ENCODE results near the gene QSOX1.
A peak's percentile ranks its signal among the peaks of the same experiment; 100 is the strongest.

QSOX1 gene

DNA sequence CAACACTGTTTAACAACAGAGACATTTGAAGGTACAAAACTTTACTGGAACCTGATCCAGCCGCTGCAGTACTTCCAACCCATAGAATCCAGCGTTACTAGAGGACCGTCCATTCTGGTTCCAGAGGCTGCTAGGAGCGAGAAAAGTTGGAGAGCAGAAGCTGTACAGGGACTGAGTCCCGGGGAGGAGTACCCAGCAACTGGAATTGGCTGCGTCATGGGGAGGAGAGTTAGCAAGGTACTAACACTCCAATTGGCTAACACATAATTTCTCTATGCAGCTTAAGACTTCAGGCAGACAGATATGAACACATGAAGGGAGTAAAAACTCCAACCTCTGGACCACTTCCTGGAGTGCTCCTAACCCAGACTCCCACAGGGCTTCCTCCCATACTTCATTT, 2.1 kb upstream of the QSOX1 start:
- DNase-seq, result no peak

DNA sequence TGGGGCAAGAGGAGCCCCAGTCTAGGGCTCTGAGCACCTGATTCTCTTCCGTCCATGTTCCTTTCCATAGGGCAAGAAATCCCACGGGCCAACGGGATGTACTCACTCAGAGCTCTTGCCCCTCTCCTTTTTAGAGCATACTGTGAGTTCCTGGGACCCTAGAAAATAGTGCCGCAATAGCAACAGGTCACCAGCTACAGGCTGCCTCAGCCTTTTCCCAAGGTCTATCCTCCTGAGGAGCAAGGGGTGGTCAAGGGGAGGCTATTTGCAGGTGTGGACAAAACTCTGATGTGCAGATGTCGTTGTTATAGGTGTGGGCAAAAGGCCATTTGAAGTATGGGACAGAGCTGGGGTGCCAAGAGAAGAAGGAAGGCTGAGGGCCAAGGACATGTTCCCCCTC, 1.6 kb upstream of the QSOX1 start:
- no peak for DNase-seq

DNA sequence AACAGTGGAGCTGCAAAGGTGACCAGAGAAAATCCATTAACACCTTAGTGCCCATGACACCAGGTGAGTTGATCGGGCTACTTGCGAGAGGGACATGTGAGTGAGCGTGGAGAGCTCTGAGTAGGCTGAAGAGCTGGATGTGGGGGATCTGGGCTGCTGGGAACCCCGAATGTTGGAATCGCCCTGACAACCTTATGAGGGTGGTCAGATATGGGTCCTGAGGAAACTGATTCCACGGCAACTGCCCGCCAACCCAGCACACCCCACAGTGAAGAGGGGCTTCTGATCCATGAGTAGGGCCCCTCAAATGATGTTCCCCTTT, 705 bp upstream of the QSOX1 start:
- no peak for DNase-seq

DNA sequence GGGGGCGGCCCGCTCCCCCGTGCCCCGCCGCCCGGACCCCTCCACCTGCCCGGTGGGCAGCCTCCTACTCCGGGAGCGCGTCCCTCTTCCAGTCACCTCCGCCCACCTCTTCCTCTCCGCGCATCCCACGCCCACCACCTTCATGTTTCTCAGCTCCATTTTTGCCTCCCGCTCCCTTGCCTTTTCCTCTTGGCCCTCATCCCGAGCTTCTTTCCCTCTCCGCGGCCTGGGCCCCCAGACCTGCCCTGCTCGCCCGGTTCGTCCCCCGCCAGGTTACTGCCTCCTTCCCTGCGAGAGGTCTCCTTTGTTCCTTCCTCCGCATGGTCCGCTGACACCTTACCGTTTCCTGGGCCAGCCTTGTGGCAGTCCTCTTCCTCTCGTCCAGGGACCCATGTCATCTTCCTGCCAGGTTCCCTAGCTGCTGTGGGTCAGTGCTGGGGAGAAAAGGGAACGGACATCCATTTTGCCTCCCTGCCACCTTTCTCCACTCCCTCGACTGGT, 563 bp downstream of the QSOX1 start:
- DNase-seq, result no peak

DNA sequence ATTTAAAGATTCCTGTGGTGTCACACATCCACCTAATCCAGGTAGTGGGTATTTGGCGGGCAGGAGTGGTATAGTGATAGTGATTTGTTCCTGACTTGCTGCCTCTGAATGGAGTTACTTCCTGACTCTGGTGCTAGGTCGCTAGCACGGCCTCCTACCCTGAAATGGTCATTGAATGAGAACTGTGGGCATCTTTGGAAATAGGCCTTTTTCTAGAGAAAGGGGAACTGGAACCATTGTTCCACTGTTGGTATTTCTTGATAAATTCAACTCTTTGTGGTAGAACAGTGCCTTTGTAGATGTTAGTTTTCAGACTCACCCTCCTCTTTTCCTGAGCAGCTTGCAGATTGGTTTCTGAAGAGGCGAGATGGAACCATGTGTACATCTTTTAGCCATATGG, 1.5 kb downstream of the QSOX1 start:
- DNase-seq, result no peak

DNA sequence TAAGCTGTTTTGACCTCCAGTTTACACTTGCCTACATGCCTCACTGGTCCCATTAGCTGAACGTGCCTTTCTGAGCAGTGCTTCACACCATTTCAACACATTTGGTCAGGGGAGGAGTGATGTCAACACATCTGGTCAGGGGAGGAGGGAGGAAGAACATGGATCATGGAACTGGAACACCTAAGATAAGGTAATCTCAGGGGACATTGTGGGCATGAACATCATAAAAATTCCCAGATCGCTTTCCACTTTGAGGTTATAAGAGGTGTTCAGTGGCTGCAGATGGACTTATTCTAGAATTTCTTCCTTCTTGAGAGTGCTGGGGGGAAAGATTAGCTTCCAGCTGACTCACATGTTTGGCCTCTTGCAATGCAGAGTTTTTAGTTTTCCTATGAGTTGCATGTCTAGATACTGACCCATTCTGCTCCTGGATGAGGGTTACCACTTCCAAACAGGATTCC, 2.0 kb downstream of the QSOX1 start:
- no peak for DNase-seq

DNA sequence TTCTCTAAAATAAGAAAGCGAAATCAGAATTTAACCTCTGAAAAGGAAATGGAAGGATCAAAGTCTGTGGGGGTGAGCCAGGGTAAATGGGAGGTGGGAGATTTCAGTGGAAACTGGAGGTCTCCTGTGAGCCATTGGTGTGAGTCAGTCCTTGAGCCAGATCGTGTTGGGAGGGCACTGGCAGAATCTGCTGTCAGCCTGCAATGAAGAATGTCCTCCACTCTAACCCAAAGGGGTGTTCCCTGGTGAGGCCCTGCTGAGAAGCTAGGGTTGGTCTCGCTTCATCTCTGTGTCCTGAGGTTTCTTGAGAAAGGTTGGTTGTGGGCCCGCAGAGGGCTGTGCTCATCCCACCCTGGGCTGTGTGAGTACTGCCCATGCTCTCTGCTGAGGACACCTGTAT, 2.4 kb downstream of the QSOX1 start:
- DNase-seq, result peak; percentile 37

DNA sequence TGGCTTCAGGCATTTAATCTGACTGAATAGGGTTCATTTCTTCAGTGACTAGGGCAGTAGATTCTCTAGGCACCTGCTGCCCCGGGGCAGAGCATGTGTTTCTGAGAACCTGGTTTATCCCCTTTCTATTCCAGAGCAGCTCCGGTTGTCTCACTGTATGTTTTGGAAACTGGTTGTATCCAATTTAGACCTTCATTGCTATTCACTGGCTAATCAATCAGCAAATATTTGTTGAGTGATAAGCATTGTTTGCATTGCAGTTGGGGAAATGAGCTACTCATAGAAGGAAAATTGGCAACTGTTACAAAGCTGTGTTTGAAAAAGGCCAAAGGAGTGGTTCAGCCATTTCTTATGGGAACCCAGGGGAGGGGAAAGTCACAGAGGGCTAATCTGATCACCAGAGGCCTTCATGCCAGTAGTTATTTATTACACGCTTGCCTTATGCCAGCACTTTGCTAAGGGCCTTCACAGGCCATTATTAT, 2.9 kb downstream of the QSOX1 start:
- DNase-seq, result no peak

DNA sequence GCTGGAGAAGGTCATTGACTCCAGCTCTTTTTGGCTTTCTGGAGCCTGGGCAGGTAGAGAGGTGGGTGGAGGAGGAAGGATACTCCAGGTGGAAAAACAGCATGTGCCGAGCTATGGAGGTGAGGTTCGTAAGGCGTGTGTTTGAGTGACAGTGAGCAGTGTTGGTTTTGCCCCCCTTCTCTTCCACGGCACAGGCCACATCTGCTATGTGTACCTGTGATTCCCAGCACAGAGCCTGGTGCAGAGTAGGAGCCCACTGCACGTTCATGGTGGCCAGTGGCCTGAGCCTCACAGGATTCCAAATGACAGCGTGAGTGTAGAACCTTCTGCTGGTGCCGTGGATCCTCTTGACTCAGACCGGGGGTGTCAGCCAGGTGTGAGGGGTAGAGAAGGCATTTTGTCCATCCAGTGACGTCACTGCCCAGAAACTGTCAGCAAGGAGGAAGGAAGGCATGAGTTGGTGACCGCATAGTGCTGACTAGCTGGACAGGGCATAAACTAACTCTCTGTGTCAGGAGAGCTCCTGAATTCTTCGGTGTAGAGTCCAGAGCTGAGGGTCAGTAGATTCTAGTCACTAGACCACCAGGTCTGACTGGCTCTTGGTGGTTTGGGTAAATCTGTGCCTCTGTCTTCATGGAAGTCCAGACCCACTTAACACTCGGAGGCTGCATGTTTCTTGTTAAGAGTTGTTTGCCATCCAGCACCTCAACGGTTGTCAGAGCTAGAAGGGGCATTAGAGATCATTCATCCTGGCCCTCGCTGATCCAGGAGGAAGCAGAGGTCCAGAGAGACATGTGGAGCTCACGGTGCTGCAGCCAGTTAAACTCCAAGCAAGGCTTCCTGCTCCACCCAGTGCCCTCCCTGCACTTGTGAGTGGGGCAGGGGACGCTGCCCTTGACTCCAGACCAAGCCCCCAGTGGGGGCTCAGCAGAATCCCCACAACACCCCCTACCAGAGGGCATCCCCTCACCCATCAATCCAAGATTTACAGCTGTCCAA, 3.8 kb downstream of the QSOX1 start:
- DNase-seq, result no peak

DNA sequence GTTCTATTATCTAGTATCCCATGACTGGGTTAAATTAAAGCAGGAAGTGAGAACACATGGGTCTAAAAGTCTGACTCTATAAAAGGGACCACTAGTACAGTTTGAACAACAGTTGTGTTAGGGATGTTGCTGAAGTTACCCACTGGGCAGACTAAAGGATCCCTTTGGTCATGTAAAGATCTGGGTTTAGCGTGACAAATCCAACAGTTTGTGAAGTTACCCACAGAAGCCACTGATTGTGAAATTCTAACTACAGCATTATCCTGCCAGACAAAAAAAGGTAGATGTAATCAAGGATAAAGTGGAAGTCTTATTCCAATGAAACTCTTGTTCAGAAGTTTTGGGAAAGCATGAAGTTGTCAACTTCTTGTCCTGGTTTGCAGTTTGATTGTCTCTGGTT, 5.7 kb downstream of the QSOX1 start:
- no peak for DNase-seq

DNA sequence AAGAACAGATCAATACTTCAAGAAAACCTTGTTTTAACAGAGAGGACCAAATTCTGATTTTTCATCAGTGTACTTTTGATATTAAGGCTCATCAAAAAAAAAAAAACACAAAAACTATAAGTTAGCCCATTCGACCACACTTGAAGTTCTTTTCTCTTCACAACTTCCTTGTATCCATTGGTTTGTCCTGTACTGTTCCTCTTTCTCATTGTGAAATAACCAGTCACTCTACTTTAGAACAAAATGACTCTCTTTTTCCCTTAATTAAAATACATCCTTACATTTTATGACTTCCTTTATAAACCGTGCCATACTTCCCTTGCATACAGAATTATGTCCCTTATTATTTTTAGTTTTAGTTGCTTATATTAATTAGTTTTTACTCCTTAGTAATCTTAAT, 8.4 kb downstream of the QSOX1 start:
- DNase-seq, result no peak

DNA sequence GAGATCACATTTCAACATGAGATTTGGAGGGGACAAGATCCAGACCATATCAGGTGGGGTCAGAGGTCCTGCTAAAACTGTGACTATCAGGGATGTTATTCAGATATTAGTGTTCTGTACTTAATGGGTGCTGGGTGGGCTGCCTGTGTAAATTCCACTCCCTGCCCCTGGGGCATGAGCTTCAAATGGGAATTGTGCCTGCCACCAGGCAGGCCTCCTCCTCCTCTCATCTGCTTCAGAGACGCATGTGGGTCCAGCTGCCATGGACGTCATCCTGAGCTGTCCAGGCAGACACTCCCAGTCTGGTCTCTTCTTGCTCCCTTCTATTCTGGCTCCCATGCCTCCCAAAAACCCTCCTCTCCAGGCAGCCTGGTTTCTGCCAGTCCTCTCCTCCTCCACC, 10.4 kb downstream of the QSOX1 start:
- no peak for DNase-seq

DNA sequence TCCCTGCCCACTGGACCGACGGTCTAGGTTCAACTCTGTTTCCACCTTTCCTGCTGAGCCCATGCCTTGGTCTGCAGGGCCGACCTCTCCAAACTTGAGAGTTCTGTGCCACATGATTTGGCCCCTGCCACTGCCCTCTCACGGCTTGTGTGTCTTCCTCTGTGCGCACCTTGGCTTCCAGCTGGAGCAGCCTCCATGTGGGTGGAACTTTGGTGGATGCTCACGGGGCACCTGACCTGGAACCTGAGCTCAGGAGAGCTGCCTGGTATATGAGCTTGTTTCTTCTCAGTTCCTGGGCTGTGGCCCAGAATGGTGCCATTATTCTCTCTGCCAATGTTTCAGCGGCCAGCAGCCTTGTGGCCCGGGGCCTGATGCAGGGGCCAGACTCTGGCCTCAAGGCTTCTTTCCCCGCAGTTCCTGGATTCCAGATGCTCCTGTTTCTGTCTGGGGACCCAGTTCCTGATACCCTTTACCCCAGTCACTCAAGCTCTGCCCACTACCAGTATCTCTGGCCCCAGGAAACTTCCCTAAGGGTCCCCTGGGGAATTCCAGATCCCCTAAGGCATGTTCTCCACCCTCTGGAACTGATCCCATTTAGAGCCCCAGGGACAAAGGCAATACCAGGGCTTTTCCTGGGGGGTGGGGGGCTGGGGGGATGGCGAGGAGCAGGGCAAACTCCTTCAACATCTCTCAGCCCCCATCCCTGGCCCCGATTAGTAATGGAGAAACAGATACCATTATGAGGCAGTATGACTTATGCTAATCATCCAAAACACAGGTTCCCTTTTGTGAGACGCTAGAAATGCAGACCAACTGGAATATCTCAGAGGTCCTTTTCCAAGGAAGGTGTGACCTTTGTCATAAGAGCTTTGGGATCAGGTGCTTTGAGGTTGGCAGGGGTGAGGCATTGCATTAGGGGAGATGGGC, 11.1 kb downstream of the QSOX1 start:
- DNase-seq, result no peak

DNA sequence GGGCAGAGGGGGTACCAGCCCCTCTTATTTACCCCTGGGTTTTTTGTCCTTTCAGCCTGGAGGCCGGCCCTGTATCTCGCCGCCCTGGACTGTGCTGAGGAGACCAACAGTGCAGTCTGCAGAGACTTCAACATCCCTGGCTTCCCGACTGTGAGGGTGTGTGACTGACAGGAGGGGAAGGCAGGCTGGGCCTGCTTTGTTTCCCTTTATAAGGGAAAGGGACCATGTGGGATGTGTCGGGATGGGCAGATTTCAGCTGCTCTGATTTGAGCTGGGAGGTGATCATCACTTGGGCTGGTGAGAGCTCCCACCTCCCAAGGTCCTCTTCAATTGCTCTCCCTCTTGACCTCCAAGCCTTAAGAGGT, 11.7 kb downstream of the QSOX1 start:
- no peak for DNase-seq

DNA sequence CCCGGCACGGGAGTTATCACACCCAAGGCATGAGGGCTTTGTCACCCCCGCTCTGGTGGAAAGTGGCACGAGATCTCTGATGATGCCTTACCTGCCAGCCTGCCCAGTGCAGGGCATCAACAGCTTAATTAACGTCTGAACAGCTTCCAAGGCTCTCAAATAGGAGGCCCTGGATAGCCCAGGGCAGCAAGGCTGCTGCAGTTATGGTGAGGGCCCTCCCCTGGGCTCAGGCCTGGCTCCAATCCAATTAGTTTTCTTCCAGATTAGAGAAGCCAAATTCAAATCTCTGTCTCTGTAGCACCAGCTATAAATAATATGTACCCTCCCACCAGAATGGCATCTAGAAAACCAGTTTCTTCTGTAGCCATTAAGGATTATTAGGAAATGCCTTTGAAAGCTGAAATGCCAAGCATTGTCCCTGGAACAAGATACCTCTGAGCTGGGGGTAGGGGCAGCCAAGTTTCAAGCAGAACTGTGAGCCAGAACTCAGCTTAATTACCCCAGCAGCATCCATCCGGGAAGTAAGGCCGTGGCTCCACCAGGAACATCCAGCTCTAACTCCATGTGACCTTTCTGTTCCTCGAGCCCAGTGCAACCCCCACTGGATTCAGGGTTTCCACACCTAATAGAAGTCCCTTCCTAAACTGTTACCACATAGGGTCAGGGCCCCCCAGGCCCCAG, 12.5 kb downstream of the QSOX1 start:
- no peak for DNase-seq

DNA sequence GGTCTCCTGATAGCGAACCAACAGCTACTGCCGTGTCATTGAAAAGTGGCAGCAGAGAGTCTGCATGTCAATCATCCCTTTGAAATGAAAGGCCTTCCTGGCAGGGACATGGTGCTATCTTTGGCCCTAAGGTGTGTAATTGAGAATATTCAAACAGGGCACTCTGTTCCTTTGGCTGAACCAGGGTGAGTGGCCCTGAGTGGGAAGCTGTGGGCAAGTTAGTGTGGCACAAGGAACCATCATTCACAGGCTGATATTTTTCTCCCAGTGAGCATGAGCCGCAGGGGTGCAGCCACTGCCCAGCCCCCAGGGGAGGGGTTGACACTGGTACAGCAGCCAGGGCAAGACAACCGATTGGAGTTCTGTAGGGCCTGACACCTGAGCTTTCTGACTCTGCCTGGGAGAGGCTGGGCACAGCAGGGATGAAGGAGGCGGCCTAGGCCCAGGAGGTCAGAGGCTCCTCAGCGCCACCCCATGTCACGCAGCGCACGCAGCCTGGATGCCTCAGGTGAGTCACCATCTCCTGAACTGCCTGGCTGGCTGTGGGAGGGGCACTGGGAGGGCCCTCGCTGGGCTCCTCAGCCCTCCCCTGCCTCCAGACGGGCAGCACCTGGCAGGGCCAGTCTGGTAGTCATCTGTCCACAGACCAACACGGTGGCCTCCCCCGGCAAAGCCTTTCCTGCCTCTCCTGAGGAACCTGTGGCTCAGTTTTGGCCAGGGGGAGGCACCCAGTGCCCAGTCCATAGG, 13.2 kb downstream of the QSOX1 start:
- DNase-seq, result no peak

DNA sequence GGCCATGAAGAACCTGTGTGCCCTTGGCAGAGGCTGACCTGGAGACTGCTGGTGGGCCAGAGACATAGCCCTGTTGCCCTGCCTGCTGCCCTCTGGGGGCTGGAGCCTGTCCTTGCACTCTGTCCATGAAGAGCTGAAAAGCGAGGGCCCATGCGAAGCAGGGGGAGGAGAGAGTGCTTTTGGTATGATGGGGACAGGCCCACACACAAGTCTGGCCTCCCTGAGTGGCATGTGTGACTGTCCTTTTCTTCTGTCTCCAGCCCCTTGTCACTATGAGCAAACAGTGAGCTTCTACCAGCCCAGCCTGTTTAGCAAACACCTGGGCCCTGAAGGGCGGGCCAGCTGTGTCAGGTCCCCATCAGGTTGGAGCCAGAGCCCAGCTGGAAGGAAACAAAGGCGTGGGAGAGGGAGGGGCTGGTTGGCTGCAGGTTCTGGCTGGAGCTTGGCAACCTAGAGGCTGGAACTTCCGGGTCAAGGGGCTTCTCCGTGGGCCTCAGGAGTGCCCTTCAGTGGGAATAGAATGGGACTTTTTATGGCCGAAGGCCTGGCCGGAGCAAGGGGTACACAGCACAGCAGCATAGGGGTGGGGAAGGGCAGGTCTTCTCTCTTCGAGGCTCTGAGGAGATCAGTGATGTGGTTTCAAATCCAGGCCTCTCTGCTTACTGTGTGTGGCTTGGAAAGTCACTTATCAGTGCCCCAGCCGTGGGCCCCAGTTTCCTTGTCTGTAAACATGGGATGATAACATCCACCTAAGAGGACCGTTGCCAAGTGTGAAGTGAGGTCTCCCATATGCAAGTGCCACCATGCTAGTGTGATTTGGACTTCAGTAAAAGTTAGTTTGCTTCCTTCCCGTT, 14.3 kb downstream of the QSOX1 start:
- DNase-seq, result no peak

DNA sequence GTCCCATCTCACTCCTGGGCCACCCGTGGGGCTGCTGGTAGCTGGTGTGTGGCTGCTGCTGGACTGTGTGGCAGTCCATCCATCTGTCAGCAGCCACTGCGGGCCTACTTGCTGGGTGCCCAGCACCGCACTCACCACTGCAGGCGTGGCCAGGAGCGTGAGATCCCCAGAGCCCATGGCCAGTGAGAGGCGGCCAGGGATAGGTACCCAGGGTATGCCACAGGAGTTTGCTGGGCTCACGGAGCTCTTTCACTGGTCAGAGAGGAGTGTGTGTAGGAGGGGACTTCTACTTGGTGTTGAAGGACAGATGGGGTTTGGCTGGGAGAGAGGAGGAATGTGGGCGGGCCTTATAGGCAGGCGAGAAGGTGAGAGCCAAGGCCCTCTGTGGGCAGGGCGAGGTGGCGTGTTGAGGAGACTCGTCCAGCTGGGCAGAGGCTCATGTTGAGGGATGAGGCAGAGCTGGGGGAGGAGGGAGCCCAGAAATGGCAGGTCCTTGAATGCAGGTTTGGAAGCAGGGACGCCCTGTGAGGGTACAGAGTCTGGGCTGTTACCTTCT, 15.0 kb downstream of the QSOX1 start:
- no peak for DNase-seq

DNA sequence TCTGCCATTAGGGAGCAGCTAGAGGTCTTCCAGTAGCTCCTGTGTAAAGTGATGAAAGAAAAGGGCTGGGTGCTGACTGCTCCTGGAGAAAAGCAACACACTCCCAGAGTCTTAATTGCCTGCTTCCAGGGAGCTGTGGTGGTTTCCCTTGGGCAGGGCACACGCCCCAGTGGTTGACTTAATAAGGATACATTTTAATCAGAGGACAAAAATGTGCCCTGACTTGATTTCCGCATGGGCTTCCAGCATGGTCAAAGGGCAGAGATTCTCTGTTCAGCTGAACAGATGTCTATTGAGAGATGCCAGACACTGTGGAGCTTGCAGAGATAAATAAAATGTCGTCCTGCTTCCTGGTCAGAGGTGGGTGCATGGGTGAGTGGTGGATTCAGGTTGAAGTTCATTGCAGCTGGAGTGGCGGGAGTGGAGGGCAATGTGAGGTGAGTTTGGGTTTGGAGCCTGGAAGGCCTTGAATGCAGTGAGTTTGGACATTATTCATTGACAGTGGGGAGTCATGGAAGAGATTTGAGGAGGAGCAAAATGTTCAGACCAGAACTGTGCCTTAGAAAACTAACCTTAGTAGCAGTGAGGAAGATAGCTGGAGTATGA, 16.0 kb downstream of the QSOX1 start:
- DNase-seq, result no peak

DNA sequence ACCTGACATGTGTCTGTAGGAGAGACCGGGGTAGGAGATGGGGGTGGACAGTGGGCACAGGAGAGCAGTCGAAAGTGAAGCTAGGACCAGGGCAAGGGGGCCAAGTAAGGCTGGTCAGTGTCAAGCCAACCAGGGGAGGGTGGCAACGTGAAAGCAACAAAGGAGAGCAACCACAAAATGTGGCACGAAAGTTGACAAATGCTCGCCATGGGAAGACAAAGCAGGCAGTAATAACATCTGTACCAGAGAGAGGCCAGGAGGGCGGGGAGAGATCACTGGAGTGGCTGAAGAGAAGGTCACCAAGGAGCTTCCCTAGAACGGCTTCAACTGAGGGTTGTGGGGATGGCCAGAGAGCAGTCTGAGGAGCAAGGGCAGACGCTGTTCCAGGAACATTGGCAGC, 17.0 kb downstream of the QSOX1 start:
- no peak for DNase-seq

DNA sequence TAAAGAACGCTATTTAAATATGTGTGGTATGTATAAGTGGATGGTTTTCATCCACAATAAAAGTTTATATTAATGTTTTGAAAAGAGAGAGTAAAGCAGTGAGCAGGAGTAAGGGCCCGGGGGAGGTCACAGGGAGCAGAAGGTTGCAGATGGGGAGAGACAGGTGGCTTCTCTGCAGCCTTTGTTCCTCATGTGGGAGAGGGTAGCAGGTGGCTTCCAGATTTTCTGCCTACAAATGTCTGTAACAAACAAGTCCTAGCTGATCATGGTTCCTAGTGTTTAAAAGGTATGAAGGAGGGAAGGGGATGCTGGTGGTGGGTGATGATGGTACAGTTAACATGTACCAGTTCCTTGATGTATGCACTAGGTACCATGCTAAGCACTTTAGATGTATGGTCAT, 18.8 kb downstream of the QSOX1 start:
- DNase-seq, result no peak

All from amniotic stem cell (primary cell).